ENCODE data around the gene STIM1.

STIM1 gene

GRCh38 chr11:4022669-4023068 is 167.2 kb downstream of the STIM1 start:
- no peak for TF ChIP-seq GATA3 (IDR thresholded peaks at IDR 0.05; ENCODE audit: low read depth, low read length)
- no peak for TF ChIP-seq GATA2 (IDR thresholded peaks at IDR 0.05; ENCODE audit: low read depth, low read length)

GRCh38 chr11:4025248-4025966 is 169.9 kb downstream of the STIM1 start:
- TF ChIP-seq GATA3 (IDR thresholded peaks at IDR 0.05; ENCODE audit: low read depth, low read length) (no peak), GATA2 (IDR thresholded peaks at IDR 0.05; ENCODE audit: low read depth, low read length) (no peak)

GRCh38 chr11:4025967-4026324 is 170.5 kb downstream of the STIM1 start:
- TF ChIP-seq GATA3 (IDR thresholded peaks at IDR 0.05; ENCODE audit: low read depth, low read length) (0 out of 2 replicates have a peak, but pooled peaks have one; percentile 23), GATA2 (IDR thresholded peaks at IDR 0.05; ENCODE audit: low read depth, low read length) (peak; percentile 64; the same call in 1 of the 2 replicates)

GRCh38 chr11:4026389-4026788 is 170.9 kb downstream of the STIM1 start:
- TF ChIP-seq GATA2 (IDR thresholded peaks at IDR 0.05; ENCODE audit: low read depth, low read length) (no peak), GATA3 (IDR thresholded peaks at IDR 0.05; ENCODE audit: low read depth, low read length) (no peak)

- TF ChIP-seq GATA2 (IDR thresholded peaks at IDR 0.05; ENCODE audit: low read depth, low read length) (no peak), GATA3 (IDR thresholded peaks at IDR 0.05; ENCODE audit: low read depth, low read length) (no peak)
Measured at GRCh38 chr11:4027746-4028145, 172.3 kb downstream of the STIM1 start.

- TF ChIP-seq GATA3 (IDR thresholded peaks at IDR 0.05; ENCODE audit: low read depth, low read length) (no peak), GATA2 (IDR thresholded peaks at IDR 0.05; ENCODE audit: low read depth, low read length) (no peak)
Measured at GRCh38 chr11:4030197-4030596, 174.7 kb downstream of the STIM1 start.

- TF ChIP-seq GATA2 (IDR thresholded peaks at IDR 0.05; ENCODE audit: low read depth, low read length) = no peak
- no peak for TF ChIP-seq GATA3 (IDR thresholded peaks at IDR 0.05; ENCODE audit: low read depth, low read length)
Measured at GRCh38 chr11:4032097-4032496, 176.6 kb downstream of the STIM1 start.

- no peak for TF ChIP-seq GATA3 (IDR thresholded peaks at IDR 0.05; ENCODE audit: low read depth, low read length)
- no peak for TF ChIP-seq GATA2 (IDR thresholded peaks at IDR 0.05; ENCODE audit: low read depth, low read length)
Measured at GRCh38 chr11:4035985-4036384, 180.5 kb downstream of the STIM1 start.

- no peak for TF ChIP-seq GATA3 (IDR thresholded peaks at IDR 0.05; ENCODE audit: low read depth, low read length)
- no peak for TF ChIP-seq GATA2 (IDR thresholded peaks at IDR 0.05; ENCODE audit: low read depth, low read length)
Measured at GRCh38 chr11:4039011-4039410, 183.5 kb downstream of the STIM1 start.

GRCh38 chr11:4040461-4040860 is 185.0 kb downstream of the STIM1 start:
- TF ChIP-seq GATA2 (IDR thresholded peaks at IDR 0.05; ENCODE audit: low read depth, low read length) (0 out of 2 replicates have a peak, but pooled peaks have one; percentile 28), GATA3 (IDR thresholded peaks at IDR 0.05; ENCODE audit: low read depth, low read length) (no peak)

GRCh38 chr11:4041731-4042391 is 186.4 kb downstream of the STIM1 start:
- TF ChIP-seq GATA2 (IDR thresholded peaks at IDR 0.05; ENCODE audit: low read depth, low read length) (no peak), GATA3 (IDR thresholded peaks at IDR 0.05; ENCODE audit: low read depth, low read length) (no peak)

GRCh38 chr11:4044976-4045646 is 189.6 kb downstream of the STIM1 start:
- TF ChIP-seq GATA3 (IDR thresholded peaks at IDR 0.05; ENCODE audit: low read depth, low read length) (no peak), GATA2 (IDR thresholded peaks at IDR 0.05; ENCODE audit: low read depth, low read length) (no peak)

GRCh38 chr11:4048340-4048739 is 192.9 kb downstream of the STIM1 start:
- no peak for TF ChIP-seq GATA2 (IDR thresholded peaks at IDR 0.05; ENCODE audit: low read depth, low read length)
- no peak for TF ChIP-seq GATA3 (IDR thresholded peaks at IDR 0.05; ENCODE audit: low read depth, low read length)

GRCh38 chr11:4049006-4049405 is 193.5 kb downstream of the STIM1 start:
- TF ChIP-seq GATA2 (IDR thresholded peaks at IDR 0.05; ENCODE audit: low read depth, low read length) = no peak
- TF ChIP-seq GATA3 (IDR thresholded peaks at IDR 0.05; ENCODE audit: low read depth, low read length) = no peak

- TF ChIP-seq GATA3 (IDR thresholded peaks at IDR 0.05; ENCODE audit: low read depth, low read length) (no peak), GATA2 (IDR thresholded peaks at IDR 0.05; ENCODE audit: low read depth, low read length) (no peak)
Measured at GRCh38 chr11:4050138-4050537, 194.7 kb downstream of the STIM1 start.
